Stomach (tissue), 9 donors: Measurements from ENCODE around the gene LPAR1. TPM values are rescaled to one million over a fixed set of nuclear protein-coding genes. Genes with fewer than 3 reads are reported as not detected.

Experiments
- DNase-seq, 2 donors: peaks; one replicate each; pipeline versions ENCODE4 v3.0.0 to v3.0.0-alpha.2; 2013 to 2019
- H3K27ac ChIP-seq, 5 donors: fragments of 200-600 bp in 4 of 5; sonication (generic) in 4 of 5; one replicate each; pipeline ENCODE4 v1.5.1; 2013 to 2019; ENCODE audit warnings: mild to moderate bottlenecking in 1 of 5, moderate library complexity in 1 of 5
- H3K27me3 ChIP-seq, 3 donors: fragments of 200-600 bp; sonication (generic); one replicate each; pipeline ENCODE4 v1.5.1; 2017 to 2019; ENCODE audit warnings: mixed run types in 1 of 3
- H3K36me3 ChIP-seq, 4 donors: fragments of 200-600 bp; sonication (generic); 1 replicate in 3 of 4; 2 replicates in 1 of 4; pipeline ENCODE4 v1.5.1; 2016 to 2019
- H3K4me1 ChIP-seq, 4 donors: fragments of 200-600 bp; sonication (generic); one replicate each; pipeline ENCODE4 v1.5.1; 2016 to 2019
- H3K4me3 ChIP-seq, 4 donors: fragments of 200-600 bp; sonication (generic) in 3 of 4; one replicate each; pipeline ENCODE4 v1.5.1; 2016 to 2019; ENCODE audit warnings: mild to moderate bottlenecking in 1 of 4
- H3K9me3 ChIP-seq, 4 donors: fragments of 200-600 bp; sonication (generic); one replicate each; pipeline ENCODE4 v1.5.1; 2016 to 2019
- EP300 ChIP-seq: sonication (generic); formaldehyde crosslinking; IDR thresholded peaks from one replicate; pipeline ENCODE4 v1.6.1; 2017; ENCODE audit warnings: antibody characterized with exemption
- POLR2A ChIP-seq, 4 donors: fragments of 450-650 bp; IDR thresholded peaks; one replicate each; pipeline ENCODE4 v1.6.1; 2016; ENCODE audit warnings: antibody characterized with exemption in 4 of 4, control low read depth in 2 of 4, mild to moderate bottlenecking in 1 of 4, moderate library complexity in 1 of 4
- POLR2AphosphoS5 ChIP-seq, 3 donors: sonication (generic); formaldehyde crosslinking; IDR thresholded peaks; one replicate each; pipeline ENCODE4 v1.6.1; 2016; ENCODE audit warnings: antibody characterized with exemption in 3 of 3
- WGBS, 5 donors: extraction: QIAGEN DNeasy Blood & Tissue Kit in 3 of 5; methylation state at CpG; one replicate each; pipeline versions ENCODE4 v1.1.5 to v1.1.7; 2013 to 2018; 5-methylcytosine and 5-hydroxymethylcytosine counted together
- intact Hi-C: fragments of 100-400 bp; cut with DNase I; formaldehyde crosslinking; loops from one replicate; pipeline ENCODE4 v1.15.1; 2023; ENCODE audit warnings: low total_unique reads
- polyA plus RNA-seq, 3 donors: library from polyadenylated mRNA; stranded (reverse); fragments of 200-250 nt; gene quantifications; one replicate each; pipeline ENCODE4 v1.2.3, GENCODE V29; 2013
- total RNA-seq, 5 donors: library from RNA; depleted of rRNA; stranded (reverse); fragments of >200 nt; gene quantifications; one replicate each; pipeline versions ENCODE4 v1.1.0 to v1.2.3, GENCODE V29; 2014 to 2016
- TF ChIP-seq, protein P1 (sequence below), 7 experiments: fragments of 450-650 bp in 4 of 7; fragments of 200-600 bp in 3 of 7; sonication (generic) in 3 of 7; IDR thresholded peaks; one replicate each; pipeline ENCODE4 v1.5.1; 2016 to 2019; ENCODE audit warnings: antibody characterized with exemption in 7 of 7, control low read depth in 2 of 7, mild to moderate bottlenecking in 1 of 7
- donor health status: healthy with polysubstance abuse.
- donor health status: Bipolar disorder and iron deficiency.
- donor health status: healthy.

The LPAR1 gene
- total and polyA plus RNA-seq, 8 donors = 7.4 to 40.0 (median 21.2) TPM

DNA sequence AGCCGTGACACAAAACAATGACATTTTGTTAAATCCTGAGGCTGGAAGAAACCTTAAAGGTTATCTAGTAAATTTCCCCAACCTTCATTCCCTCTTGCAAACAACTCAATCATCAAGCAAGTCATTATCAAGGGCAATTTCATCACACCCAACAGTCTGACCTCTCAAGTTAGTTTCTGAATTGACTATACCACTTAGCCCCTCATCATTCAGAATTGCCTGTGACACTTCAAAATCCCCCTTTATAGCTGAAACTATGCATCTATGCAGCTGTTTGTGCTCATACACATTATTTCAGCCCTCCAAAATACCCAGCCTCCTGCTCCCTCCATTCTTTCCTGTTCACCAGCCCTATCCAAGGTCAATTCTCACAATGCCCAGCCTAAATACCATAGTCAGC, 24.6 kb downstream of the LPAR1 start:
- TF ChIP-seq EP300 = no peak
- no peak for TF ChIP-seq POLR2A (IDR thresholded peaks at IDR 0.05)
- TF ChIP-seq, protein P1, sequence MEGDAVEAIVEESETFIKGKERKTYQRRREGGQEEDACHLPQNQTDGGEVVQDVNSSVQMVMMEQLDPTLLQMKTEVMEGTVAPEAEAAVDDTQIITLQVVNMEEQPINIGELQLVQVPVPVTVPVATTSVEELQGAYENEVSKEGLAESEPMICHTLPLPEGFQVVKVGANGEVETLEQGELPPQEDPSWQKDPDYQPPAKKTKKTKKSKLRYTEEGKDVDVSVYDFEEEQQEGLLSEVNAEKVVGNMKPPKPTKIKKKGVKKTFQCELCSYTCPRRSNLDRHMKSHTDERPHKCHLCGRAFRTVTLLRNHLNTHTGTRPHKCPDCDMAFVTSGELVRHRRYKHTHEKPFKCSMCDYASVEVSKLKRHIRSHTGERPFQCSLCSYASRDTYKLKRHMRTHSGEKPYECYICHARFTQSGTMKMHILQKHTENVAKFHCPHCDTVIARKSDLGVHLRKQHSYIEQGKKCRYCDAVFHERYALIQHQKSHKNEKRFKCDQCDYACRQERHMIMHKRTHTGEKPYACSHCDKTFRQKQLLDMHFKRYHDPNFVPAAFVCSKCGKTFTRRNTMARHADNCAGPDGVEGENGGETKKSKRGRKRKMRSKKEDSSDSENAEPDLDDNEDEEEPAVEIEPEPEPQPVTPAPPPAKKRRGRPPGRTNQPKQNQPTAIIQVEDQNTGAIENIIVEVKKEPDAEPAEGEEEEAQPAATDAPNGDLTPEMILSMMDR (IDR thresholded peaks at IDR 0.05) = no peak
- TF ChIP-seq POLR2AphosphoS5 (IDR thresholded peaks at IDR 0.05) = no peak
- Histone ChIP-seq H3K27me3 (no peaks in the 10 kb centered on the region), H3K4me3 (no peak overlapping the region), H3K36me3 (no peaks in the 10 kb centered on the region), H3K4me1 (peaks cover 4 to 22% (median 13%) of the 10 kb centered on the region in 4 donors), H3K9me3 (no peaks in the 10 kb centered on the region), H3K27ac (no peak overlapping the region)
- WGBS, 5 donors = 65 to 82% (median 81%) methylated on average over 1 of the region's 1 CpG
- DNase-seq = no peak
- intact Hi-C loops = no loop called here

DNA sequence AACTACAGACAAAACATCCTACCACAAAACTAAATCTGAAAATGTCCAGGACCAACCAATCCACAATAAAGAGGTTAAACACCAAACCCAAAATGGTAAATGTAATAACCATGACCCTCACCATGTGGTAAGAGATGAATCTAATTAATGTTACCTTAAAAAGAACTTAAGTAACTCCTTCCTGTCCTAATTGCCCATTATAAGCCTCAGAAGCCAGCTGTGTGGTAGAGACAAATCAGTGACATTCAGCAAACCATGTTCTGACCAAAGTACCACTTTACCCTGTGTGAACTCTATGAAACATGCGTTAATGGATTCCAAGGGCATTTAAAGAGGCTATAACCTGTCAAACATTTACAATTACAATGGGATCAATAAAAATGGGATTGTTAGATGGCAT, 25.0 kb downstream of the LPAR1 start:
- intact Hi-C loops = no loop called here
- TF ChIP-seq EP300 (no peak), POLR2A (IDR thresholded peaks at IDR 0.05) (no peak), POLR2AphosphoS5 (IDR thresholded peaks at IDR 0.05) (no peak)
- TF ChIP-seq, protein P1 (IDR thresholded peaks at IDR 0.05) = no peak

DNA sequence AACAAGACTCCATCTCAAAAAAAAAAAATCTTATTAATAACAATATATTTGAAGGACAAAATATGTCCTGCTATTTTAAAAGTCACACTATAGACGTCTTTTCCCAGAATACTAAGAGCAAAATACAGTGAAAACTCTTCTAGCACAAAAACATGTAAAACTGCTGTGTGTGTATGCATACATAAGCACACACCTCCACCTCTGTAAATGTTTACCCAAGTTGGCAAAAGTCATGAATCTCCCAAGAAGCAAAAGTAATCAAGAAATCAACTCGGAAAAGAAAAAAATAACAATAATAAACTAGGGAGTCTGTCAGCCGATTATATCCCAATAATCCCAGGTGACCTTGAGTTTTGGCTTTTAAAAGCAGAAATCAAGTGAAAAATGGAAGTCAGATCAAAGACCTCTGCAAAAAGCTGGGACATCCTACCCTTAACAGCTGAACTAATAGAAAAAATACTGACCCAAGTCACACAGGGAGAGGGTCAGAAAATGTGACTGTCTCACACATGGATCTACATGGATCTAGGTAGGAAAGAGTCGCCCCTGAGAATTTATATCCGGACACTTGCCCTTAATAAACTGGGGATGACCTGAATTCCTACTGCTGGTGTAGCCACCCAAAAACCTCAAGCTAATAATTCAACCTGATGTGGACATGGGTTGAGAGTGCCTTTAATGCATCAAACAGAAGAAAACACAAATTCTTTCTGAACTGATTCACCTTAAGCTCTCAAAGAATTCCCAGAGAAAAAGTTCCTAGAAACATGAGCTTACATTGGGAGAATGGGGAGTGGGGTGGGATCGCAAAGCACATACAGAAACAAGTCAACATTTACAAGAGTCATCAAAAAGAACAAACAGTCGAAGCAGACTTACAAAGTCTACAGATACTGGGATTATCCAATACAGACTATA, 29.9 kb downstream of the LPAR1 start:
- 49 to 68% (median 60%) methylated on average over 7 of the region's 7 CpGs for WGBS, 5 donors
- no peak overlapping the region for H3K27ac ChIP-seq
- intact Hi-C loops = no loop called here
- peaks cover 0 to 18% (median 0%) of the 10 kb centered on the region in 4 donors for H3K4me1 ChIP-seq
- H3K4me3 ChIP-seq = no peak overlapping the region
- TF ChIP-seq POLR2AphosphoS5 (IDR thresholded peaks at IDR 0.05) (no peak), POLR2A (IDR thresholded peaks at IDR 0.05) (no peak)
- no peak for DNase-seq
- no peaks in the 10 kb centered on the region for H3K9me3 ChIP-seq
- no peaks in the 10 kb centered on the region for H3K36me3 ChIP-seq
- H3K27me3 ChIP-seq = no peaks in the 10 kb centered on the region

More for the DNA sequence above, 25.0 kb downstream of the LPAR1 start:
- Histone ChIP-seq H3K27ac (no peak overlapping the region), H3K27me3 (no peaks in the 10 kb centered on the region), H3K4me3 (no peak overlapping the region), H3K36me3 (no peaks in the 10 kb centered on the region), H3K9me3 (no peaks in the 10 kb centered on the region), H3K4me1 (peaks cover 4 to 27% (median 14%) of the 10 kb centered on the region in 4 donors)
- 54 to 70% (median 66%) methylated on average over 1 of the region's 1 CpG for WGBS, 5 donors
- no peak for DNase-seq

DNA sequence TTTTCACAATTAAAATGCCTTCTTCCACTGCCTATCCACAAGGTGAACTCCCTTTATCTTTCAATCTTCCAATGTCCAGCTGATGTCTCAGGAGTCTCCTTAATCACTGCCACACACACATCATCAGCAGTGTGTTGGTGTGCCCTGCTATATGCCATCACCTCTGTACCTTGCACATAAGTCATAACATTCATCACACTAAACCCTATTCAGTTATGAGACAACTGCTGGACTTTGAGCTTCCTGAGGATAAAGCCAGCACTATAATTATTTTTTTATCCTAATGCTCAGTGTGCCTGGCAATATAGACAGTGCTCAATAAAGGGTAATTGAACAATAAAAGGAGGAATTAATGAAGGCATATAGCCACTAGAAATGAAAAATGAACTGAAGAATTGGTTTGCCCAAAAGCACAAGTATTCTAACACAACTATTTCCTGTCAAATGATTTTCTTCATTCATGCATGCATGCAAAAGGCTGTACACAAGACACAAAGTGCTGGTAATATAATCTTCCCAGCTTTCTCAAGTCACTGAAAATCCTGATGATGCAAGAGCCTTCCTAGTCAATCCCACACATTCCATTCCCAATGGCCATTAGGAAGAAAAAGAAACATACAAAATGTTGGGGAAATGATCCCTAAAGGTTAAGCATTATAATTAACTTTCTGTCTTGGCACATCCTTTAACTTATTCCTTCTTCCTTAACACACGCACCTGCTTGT, 32.4 kb downstream of the LPAR1 start:
- no peak for TF ChIP-seq EP300
- TF ChIP-seq, protein P1 (IDR thresholded peaks at IDR 0.05) = no peak
- TF ChIP-seq POLR2AphosphoS5 (IDR thresholded peaks at IDR 0.05) = no peak
- DNase-seq = no peak
- WGBS, 5 donors = 79 to 92% (median 80%) methylated on average over 1 of the region's 1 CpG
- no peaks in the 10 kb centered on the region for H3K36me3 ChIP-seq
- no peaks in the 10 kb centered on the region for H3K27me3 ChIP-seq
- no peak overlapping the region for H3K4me3 ChIP-seq
- no peaks in the 10 kb centered on the region for H3K9me3 ChIP-seq
- no peak overlapping the region for H3K27ac ChIP-seq
- peaks cover 0 to 15% (median 0%) of the 10 kb centered on the region in 4 donors for H3K4me1 ChIP-seq
- intact Hi-C loops = no loop called here
